Measurements from ENCODE around the gene METTL24. TPM values are rescaled to one million over a fixed set of nuclear protein-coding genes. Genes with fewer than 3 reads are reported as not detected.

METTL24 gene
- total and polyA plus RNA-seq, 2 of the 8 experiments (the other 6 are each of a cell fraction or from before 2014, with no cell fraction given): 0.30 to 0.39 TPM

- TF ChIP-seq JUND (IDR thresholded peaks at IDR 0.05; ENCODE audit: low read length) (peak; percentile 59), GTF2F1 (IDR thresholded peaks at IDR 0.05; ENCODE audit: borderline replicate concordance, low read depth, low read length) (no peak), SP1 (IDR thresholded peaks at IDR 0.05; ENCODE audit: low read depth, low read length) (peak; percentile 83), CEBPB (IDR thresholded peaks at IDR 0.05; ENCODE audit: low read depth, low read length) (0 out of 2 replicates have a peak, but pooled peaks have one; percentile 36), CHD2 (IDR thresholded peaks at IDR 0.05; ENCODE audit: low read length) (0 out of 2 replicates have a peak, but pooled peaks have one; percentile 39), TEAD4 (IDR thresholded peaks at IDR 0.05; ENCODE audit: low read depth, low read length) (0 out of 2 replicates have a peak, but pooled peaks have one; percentile 30), YY1 (IDR thresholded peaks at IDR 0.05; ENCODE audit: low read depth, low read length) (peak; percentile 76), EP300 (IDR thresholded peaks at IDR 0.05; ENCODE audit: borderline replicate concordance in 1 of 2, low read depth in 2 of 2, low read length in 2 of 2) (0 out of 3 replicates have a peak, but pooled peaks of 1 of the 2 experiments have one; percentile 36), ASH2L (IDR thresholded peaks at IDR 0.05; ENCODE audit: low read length) (peak; percentile 83)
- TF ChIP-seq, protein P1, sequence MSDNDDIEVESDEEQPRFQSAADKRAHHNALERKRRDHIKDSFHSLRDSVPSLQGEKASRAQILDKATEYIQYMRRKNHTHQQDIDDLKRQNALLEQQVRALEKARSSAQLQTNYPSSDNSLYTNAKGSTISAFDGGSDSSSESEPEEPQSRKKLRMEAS (IDR thresholded peaks at IDR 0.05): peak; percentile 55; the same call in 1 of the 2 replicates
Observed at GRCh38 chr6:110270165-110270564, 88.0 kb downstream of the METTL24 start (continued).
